Measurements from ENCODE around the gene CNGA1. TPM values are rescaled to one million over a fixed set of nuclear protein-coding genes. Genes with fewer than 3 reads are reported as not detected.
"Not testable (repeated sequence)": the region's sequence is repeated elsewhere in the genome, so short reads cannot be mapped to it uniquely, and the experiment has no call there.

Gene CNGA1
- total and polyA plus RNA-seq, 4 experiments from 2014 or later: not detected

GRCh38 chr4:47992475-47992874 lies 24.0 kb downstream of the CNGA1 start:
- H3K9me3 ChIP-seq (ENCODE audit: control insufficient read depth in 1 of 2, low read length in 2 of 2); intact Hi-C loops (cut with micrococcal nuclease); POLR2A ChIA-PET (ENCODE audit: partially characterized antibody); H3K4me1 ChIP-seq (ENCODE audit: insufficient read depth, low read length); H3K27ac ChIP-seq (ENCODE audit: low read depth, low read length); H3K27me3 Mint-ChIP-seq; H3K36me3 ChIP-seq (ENCODE audit: insufficient read depth, low read length); H3K4me3 ChIP-seq (ENCODE audit: low read length in 2 of 2); DNase-seq; H3K36me3 Mint-ChIP-seq; H3K4me3 Mint-ChIP-seq; H3K27me3 ChIP-seq (ENCODE audit: insufficient read depth, low read length); H3K27ac Mint-ChIP-seq; CTCF ChIA-PET (ENCODE audit: partially characterized antibody); H3K4me1 Mint-ChIP-seq: not testable (repeated sequence)
- H3K9me3 Mint-ChIP-seq: peaks cover 5 to 47% (median 31%) of the 10 kb centered on the region in 8 donors

- peaks cover 5 to 47% (median 31%) of the 10 kb centered on the region in 8 donors for H3K9me3 Mint-ChIP-seq
- DNase-seq: no peak
- Histone ChIP-seq H3K36me3 (ENCODE audit: insufficient read depth, low read length) (no peaks in the 10 kb centered on the region), H3K27me3 (ENCODE audit: insufficient read depth, low read length) (no peaks in the 10 kb centered on the region), H3K4me1 (ENCODE audit: insufficient read depth, low read length) (no peaks in the 10 kb centered on the region), H3K4me3 (ENCODE audit: low read length in 2 of 2) (no peak overlapping the region), H3K9me3 (ENCODE audit: control insufficient read depth in 1 of 2, low read length in 2 of 2) (peaks cover 0 to 6% of the 10 kb centered on the region in 2 donors), H3K27ac (ENCODE audit: low read depth, low read length) (no peak overlapping the region)
- H3K4me3 Mint-ChIP-seq: no peak overlapping the region
- H3K4me1 Mint-ChIP-seq: no peaks in the 10 kb centered on the region
- CTCF ChIA-PET (ENCODE audit: partially characterized antibody): no interaction called here
- intact Hi-C loops (cut with micrococcal nuclease): no loop called here
- no peak overlapping the region for H3K27ac Mint-ChIP-seq
- H3K36me3 Mint-ChIP-seq: peaks cover 0 to 2% of the 10 kb centered on the region in 2 donors
- POLR2A ChIA-PET (ENCODE audit: partially characterized antibody): no interaction called here
- H3K27me3 Mint-ChIP-seq: peaks cover 5 to 7% of the 10 kb centered on the region in 2 donors
Observed at GRCh38 chr4:47990145-47990544, 26.3 kb downstream of the CNGA1 start.

- no peak overlapping the region for H3K27ac Mint-ChIP-seq
- POLR2A ChIA-PET (ENCODE audit: partially characterized antibody): no interaction called here
- intact Hi-C loops (cut with micrococcal nuclease): no loop called here
- no peak overlapping the region for H3K4me3 ChIP-seq (ENCODE audit: low read length in 2 of 2)
- no peaks in the 10 kb centered on the region for H3K4me1 Mint-ChIP-seq
- no peaks in the 10 kb centered on the region for H3K4me1 ChIP-seq (ENCODE audit: insufficient read depth, low read length)
- no peaks in the 10 kb centered on the region for H3K9me3 Mint-ChIP-seq
- H3K27ac ChIP-seq (ENCODE audit: low read depth, low read length): no peak overlapping the region
- no peaks in the 10 kb centered on the region for H3K36me3 Mint-ChIP-seq
- DNase-seq: no peak
- H3K36me3 ChIP-seq (ENCODE audit: insufficient read depth, low read length): no peaks in the 10 kb centered on the region
- no peaks in the 10 kb centered on the region for H3K9me3 ChIP-seq (ENCODE audit: control insufficient read depth in 1 of 2, low read length in 2 of 2)
- no peak overlapping the region for H3K4me3 Mint-ChIP-seq
- H3K27me3 ChIP-seq (ENCODE audit: insufficient read depth, low read length): no peaks in the 10 kb centered on the region
- CTCF ChIA-PET (ENCODE audit: partially characterized antibody): no interaction called here
- H3K27me3 Mint-ChIP-seq: peaks cover 1 to 2% of the 10 kb centered on the region in 2 donors
Observed at GRCh38 chr4:47974566-47974965, 41.9 kb downstream of the CNGA1 start.

GRCh38 chr4:47972721-47973120 lies 43.8 kb downstream of the CNGA1 start:
- Mint-ChIP-seq H3K4me1 (no peaks in the 10 kb centered on the region), H3K4me3 (no peak overlapping the region), H3K9me3 (no peaks in the 10 kb centered on the region), H3K27me3 (peaks cover 1 to 8% of the 10 kb centered on the region in 2 donors), H3K36me3 (no peaks in the 10 kb centered on the region), H3K27ac (no peak overlapping the region)
- no peak overlapping the region for H3K4me3 ChIP-seq (ENCODE audit: low read length in 2 of 2)
- no peaks in the 10 kb centered on the region for H3K9me3 ChIP-seq (ENCODE audit: control insufficient read depth in 1 of 2, low read length in 2 of 2)
- DNase-seq: no peak
- H3K4me1 ChIP-seq (ENCODE audit: insufficient read depth, low read length): no peaks in the 10 kb centered on the region
- H3K36me3 ChIP-seq (ENCODE audit: insufficient read depth, low read length): no peaks in the 10 kb centered on the region
- H3K27ac ChIP-seq (ENCODE audit: low read depth, low read length): no peak overlapping the region
- H3K27me3 ChIP-seq (ENCODE audit: insufficient read depth, low read length): no peaks in the 10 kb centered on the region
- POLR2A ChIA-PET (ENCODE audit: partially characterized antibody): no interaction called here
- CTCF ChIA-PET (ENCODE audit: partially characterized antibody): no interaction called here
- intact Hi-C loops (cut with micrococcal nuclease): no loop called here

- Mint-ChIP-seq H3K27me3 (peaks cover 1 to 8% of the 10 kb centered on the region in 2 donors), H3K4me1 (no peaks in the 10 kb centered on the region), H3K27ac (no peak overlapping the region), H3K36me3 (no peaks in the 10 kb centered on the region), H3K4me3 (no peak overlapping the region), H3K9me3 (no peaks in the 10 kb centered on the region)
- CTCF ChIA-PET (ENCODE audit: partially characterized antibody): no interaction called here
- intact Hi-C loops (cut with micrococcal nuclease): no loop called here
- POLR2A ChIA-PET (ENCODE audit: partially characterized antibody): no interaction called here
- DNase-seq: no peak
- Histone ChIP-seq H3K4me3 (ENCODE audit: low read length in 2 of 2) (no peak overlapping the region), H3K27ac (ENCODE audit: low read depth, low read length) (no peak overlapping the region), H3K27me3 (ENCODE audit: insufficient read depth, low read length) (no peaks in the 10 kb centered on the region), H3K36me3 (ENCODE audit: insufficient read depth, low read length) (no peaks in the 10 kb centered on the region), H3K9me3 (ENCODE audit: control insufficient read depth in 1 of 2, low read length in 2 of 2) (no peaks in the 10 kb centered on the region), H3K4me1 (ENCODE audit: insufficient read depth, low read length) (no peaks in the 10 kb centered on the region)
Observed at GRCh38 chr4:47972181-47972580, 44.3 kb downstream of the CNGA1 start.

GRCh38 chr4:47968847-47969246 lies 47.6 kb downstream of the CNGA1 start:
- Mint-ChIP-seq H3K4me3 (no peak overlapping the region), H3K9me3 (no peaks in the 10 kb centered on the region), H3K27me3 (peaks cover 1 to 8% of the 10 kb centered on the region in 2 donors), H3K27ac (no peak overlapping the region), H3K4me1 (no peaks in the 10 kb centered on the region), H3K36me3 (no peaks in the 10 kb centered on the region)
- CTCF ChIA-PET (ENCODE audit: partially characterized antibody): no interaction called here
- no peak for DNase-seq
- intact Hi-C loops (cut with micrococcal nuclease): no loop called here
- no peaks in the 10 kb centered on the region for H3K36me3 ChIP-seq (ENCODE audit: insufficient read depth, low read length)
- H3K4me1 ChIP-seq (ENCODE audit: insufficient read depth, low read length): no peaks in the 10 kb centered on the region
- H3K27me3 ChIP-seq (ENCODE audit: insufficient read depth, low read length): no peaks in the 10 kb centered on the region
- H3K9me3 ChIP-seq (ENCODE audit: control insufficient read depth in 1 of 2, low read length in 2 of 2): no peaks in the 10 kb centered on the region
- no peak overlapping the region for H3K4me3 ChIP-seq (ENCODE audit: low read length in 2 of 2)
- no peak overlapping the region for H3K27ac ChIP-seq (ENCODE audit: low read depth, low read length)
- POLR2A ChIA-PET (ENCODE audit: partially characterized antibody): no interaction called here

- ChIA-PET POLR2A (ENCODE audit: partially characterized antibody) (no interaction called here), CTCF (ENCODE audit: partially characterized antibody) (no interaction called here)
- H3K4me3 Mint-ChIP-seq: no peak overlapping the region
- intact Hi-C loops (cut with micrococcal nuclease): no loop called here
- H3K36me3 Mint-ChIP-seq: no peaks in the 10 kb centered on the region
- peaks cover 2 to 3% of the 10 kb centered on the region in 2 donors for H3K27me3 Mint-ChIP-seq
- no peaks in the 10 kb centered on the region for H3K9me3 ChIP-seq (ENCODE audit: control insufficient read depth in 1 of 2, low read length in 2 of 2)
- no peaks in the 10 kb centered on the region for H3K27me3 ChIP-seq (ENCODE audit: insufficient read depth, low read length)
- no peak overlapping the region for H3K27ac ChIP-seq (ENCODE audit: low read depth, low read length)
- no peak overlapping the region for H3K27ac Mint-ChIP-seq
- no peak for DNase-seq
- H3K36me3 ChIP-seq (ENCODE audit: insufficient read depth, low read length): no peaks in the 10 kb centered on the region
- H3K4me1 Mint-ChIP-seq: no peaks in the 10 kb centered on the region
- no peaks in the 10 kb centered on the region for H3K4me1 ChIP-seq (ENCODE audit: insufficient read depth, low read length)
- H3K4me3 ChIP-seq (ENCODE audit: low read length in 2 of 2): no peak overlapping the region
- peaks cover 0 to 2% (median 0%) of the 10 kb centered on the region in 8 donors for H3K9me3 Mint-ChIP-seq
Observed at GRCh38 chr4:47954677-47955076, 61.8 kb downstream of the CNGA1 start.

- Histone ChIP-seq H3K9me3 (ENCODE audit: control insufficient read depth in 1 of 2, low read length in 2 of 2) (no peaks in the 10 kb centered on the region), H3K4me3 (ENCODE audit: low read length in 2 of 2) (no peak overlapping the region), H3K27me3 (ENCODE audit: insufficient read depth, low read length) (no peaks in the 10 kb centered on the region), H3K27ac (ENCODE audit: low read depth, low read length) (no peak overlapping the region), H3K36me3 (ENCODE audit: insufficient read depth, low read length) (no peaks in the 10 kb centered on the region), H3K4me1 (ENCODE audit: insufficient read depth, low read length) (no peaks in the 10 kb centered on the region)
- Mint-ChIP-seq H3K9me3 (peaks cover 0 to 2% (median 0%) of the 10 kb centered on the region in 8 donors), H3K27ac (no peak overlapping the region), H3K36me3 (no peaks in the 10 kb centered on the region), H3K27me3 (peaks cover 3% of the 10 kb centered on the region in 2 donors), H3K4me3 (no peak overlapping the region), H3K4me1 (no peaks in the 10 kb centered on the region)
- ChIA-PET CTCF (ENCODE audit: partially characterized antibody) (no interaction called here), POLR2A (ENCODE audit: partially characterized antibody) (no interaction called here)
- no peak for DNase-seq
- intact Hi-C loops (cut with micrococcal nuclease): no loop called here
Observed at GRCh38 chr4:47954245-47954644, 62.2 kb downstream of the CNGA1 start.

All from CD4-positive, alpha-beta memory T cell (primary cell).